GM19324 (cell line): ENCODE results near the gene MRPL30.
"Not testable (repeated sequence)": the region's sequence is repeated elsewhere in the genome, so short reads cannot be mapped to it uniquely, and the experiment has no call there.

ENCODE experiments used
- ATAC-seq: cut with Tn5 transposase; IDR thresholded peaks from one replicate; pipeline ENCODE4 v1.9.1; 2021; ENCODE audit warnings: mild to moderate bottlenecking, moderate library complexity; ENCODE audit not compliant: unreplicated experiment, low FRiP score

Gene MRPL30

DNA sequence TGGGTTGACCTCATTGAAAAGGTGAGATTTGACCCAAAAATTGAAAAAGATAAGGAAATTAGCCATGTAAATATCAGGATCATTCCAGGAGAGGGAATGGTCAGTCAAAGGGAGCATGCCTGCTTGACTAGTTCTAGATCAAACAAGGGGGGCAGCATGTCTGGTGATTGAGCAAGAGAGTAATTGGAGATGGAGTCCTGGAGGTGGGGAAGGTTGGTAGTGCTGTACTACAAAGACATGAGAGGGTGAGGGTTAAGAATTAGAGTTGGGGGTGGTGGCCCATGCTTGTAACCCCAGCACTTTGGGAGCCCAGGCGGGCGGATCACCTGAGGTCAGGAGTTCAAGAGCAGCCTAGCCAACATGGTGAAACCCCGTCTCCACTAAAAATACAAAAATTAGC lies 2.0 kb downstream of the MRPL30 start:
- no peak for ATAC-seq

DNA sequence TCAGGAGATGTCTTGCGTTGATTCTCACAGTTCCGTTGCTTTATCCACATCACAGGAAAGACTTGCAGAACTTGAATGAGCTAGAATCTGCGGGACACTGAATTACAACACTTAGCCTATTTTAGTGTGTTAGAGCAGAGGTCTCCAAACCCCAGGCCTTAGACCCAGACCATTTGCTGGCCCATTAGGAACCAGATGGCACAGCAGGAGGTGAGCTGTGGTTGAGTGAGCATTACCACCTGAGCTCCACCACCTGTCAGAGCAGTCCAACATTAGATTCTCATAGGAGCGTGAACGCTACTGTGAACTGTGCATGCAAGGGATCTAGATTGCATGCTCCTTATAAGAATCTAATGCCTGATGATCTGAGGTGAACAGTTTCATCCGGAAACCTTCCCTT lies 3.8 kb downstream of the MRPL30 start:
- no peak for ATAC-seq

DNA sequence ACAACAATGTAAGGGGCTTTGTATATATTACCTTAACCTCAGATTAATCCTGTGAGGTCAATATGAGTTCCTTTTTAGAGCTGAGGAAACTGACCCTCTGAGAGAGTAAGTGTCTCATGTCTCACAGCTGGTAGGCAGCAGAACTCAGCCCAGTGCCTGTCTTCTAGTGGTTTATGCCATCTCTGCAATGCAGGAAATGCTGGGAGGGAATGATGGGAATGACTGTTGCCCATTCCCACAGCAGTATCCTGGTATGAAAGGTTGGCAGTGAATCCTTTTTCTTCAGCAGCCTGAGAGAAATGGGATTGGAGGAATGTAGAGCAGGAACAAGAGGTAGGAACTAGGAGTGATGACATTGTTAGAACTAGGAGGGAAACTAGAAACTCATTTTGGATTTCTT lies 6.0 kb downstream of the MRPL30 start:
- no peak for ATAC-seq

DNA sequence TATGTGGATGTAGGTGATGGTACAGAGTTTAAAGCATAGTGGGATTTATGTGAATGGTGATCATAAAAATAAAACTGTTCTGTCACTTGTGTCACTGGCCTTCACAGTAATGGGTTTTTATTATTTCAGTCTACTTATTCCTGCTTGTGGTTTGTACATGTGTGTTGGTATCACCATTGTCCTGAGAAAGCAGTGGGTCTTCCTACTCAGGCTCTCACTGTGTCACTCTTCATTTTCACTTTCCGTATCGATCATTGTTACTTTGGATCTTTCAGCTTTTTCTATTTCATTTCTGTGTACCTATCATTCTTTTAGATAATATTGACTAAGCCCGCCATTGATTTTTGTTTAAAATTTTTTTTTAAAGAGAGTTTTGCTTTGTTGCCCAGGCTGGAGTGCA lies 7.4 kb downstream of the MRPL30 start:
- ATAC-seq: no peak

DNA sequence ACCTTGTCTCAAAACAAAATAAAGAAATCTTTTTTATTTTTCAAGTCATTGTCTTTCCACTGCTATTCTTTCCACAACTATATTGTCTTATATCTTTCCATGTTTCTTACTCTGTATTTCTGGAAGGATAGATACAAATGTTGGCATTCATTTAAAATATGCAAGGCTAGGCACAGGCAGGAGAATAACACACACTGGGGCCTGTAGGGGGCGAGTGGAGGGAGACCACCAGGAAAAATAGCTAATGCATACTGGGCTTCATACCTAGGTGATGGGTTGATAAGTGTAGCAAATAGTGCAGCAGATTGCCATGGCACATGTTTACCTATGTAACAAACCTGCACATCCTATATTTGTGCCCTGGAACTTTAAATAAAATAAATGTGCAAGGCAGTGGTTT lies 9.6 kb downstream of the MRPL30 start:
- ATAC-seq: no peak

DNA sequence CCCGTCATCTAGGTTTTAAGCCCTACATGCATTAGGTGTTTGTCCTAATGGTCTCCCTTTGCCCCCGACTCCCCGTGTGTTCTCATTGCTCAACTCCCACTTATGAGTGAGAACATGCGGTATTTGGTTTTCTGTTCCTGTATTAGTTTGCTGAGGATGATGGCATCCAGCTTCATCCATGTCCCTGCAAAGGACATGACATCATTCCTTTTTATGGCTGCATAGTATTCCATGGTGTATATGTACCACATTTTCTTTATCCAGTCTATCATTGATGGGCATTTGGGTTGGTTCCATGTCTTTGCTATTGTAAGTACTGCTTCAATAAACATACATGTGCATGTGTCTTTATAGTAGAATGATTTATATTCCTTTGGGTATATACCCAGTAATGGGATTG lies 11.4 kb downstream of the MRPL30 start:
- not testable (repeated sequence) for ATAC-seq

DNA sequence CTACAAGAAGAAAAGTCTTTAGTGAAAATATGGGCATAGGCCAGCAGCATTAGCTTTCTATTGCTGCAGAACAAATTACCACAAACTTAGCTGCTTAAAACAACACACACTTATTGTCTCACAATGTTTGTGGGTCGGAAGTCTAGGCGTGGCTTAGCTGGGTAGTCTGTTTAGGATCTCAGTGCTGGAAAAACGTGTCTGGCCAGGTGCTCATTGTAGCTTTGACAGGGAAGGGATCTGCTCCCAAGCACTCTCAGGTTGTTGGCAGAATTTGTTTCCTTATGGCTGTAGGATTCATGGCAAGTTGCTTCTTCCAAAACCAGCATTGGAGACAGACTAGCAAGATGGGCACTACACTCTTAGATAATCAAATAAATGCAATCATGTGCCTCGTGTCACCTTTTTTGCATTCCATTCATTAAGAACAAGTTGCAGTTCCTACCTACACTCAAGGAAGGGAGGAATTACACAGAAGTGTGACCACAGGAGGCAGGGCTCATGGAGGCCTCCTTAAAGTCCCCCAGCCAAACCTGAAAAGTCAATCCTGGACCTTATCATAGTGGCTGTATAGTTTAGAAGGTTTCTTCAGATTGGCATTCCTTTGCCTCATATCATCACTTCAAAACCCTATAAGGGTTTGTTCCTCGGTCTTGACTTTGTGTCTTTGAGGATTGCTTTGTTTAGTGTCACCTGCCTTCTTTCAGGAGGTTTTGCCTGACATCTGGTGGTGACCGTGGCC lies 17.3 kb downstream of the MRPL30 start:
- no peak for ATAC-seq

DNA sequence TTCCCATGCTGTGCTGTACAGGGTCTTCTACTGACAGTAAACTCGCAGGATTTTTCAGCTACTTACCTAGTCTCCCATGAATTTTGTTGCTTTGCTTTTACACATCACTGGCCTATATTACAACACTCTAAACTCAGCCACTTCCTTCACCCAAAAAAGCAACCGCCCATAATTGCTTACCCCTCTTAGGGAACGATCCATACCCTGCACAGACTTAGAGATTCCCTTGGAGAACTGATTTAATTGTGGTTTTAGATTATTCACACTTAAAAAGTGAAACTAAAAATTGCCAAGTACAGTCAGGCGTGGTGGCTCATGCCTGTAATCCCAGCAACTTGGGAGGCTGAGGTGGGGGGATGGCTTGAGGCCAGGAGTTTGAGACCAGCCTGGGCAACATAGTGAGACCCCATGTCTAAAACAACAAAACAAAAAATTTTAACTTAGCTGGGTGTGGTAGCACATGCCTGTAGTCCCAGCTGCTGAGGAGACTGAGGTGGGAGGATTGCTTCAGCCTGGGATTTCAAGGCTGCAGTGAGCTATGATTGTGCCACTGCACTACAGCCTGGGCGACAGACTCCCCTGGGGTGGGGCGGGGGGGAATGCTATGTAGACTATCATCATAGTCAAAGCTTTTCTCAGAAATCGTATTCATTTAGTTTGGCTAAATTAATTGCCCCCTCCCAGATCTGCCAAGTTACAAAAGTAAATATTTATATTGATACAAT lies 19.3 kb downstream of the MRPL30 start:
- no peak for ATAC-seq

DNA sequence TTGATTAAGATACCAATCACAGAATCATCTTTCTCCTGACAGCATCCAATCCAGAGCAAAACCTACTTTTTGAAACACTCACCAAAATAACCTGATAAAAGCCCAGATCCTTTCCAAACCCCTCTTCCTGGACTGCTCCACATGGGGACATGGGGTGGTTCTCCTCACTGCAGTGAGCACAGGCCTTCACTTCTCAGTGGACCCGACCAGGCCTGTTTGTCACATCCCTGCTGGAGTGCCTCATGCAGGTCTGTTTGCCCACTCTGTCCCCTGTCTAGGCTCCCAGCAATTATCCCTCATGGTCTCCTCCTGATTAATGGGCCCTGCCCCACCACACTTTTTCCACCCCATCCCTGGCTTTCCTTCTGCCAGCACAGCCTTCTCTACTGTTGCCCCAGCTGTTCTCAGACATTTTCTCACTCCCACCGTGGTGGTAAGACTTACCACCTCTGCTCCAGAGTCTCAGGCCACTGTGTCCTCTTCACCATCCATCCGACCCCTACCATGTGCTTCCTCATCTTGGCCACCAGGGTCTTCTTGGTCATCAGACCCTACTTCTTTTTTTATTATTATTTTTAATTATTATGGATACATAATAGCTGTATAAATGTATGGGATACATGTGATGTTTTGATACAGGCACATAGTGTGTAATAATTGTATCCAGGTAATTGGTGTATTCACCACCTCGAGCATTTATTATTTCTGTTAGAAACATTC lies 21.1 kb downstream of the MRPL30 start:
- no peak for ATAC-seq

DNA sequence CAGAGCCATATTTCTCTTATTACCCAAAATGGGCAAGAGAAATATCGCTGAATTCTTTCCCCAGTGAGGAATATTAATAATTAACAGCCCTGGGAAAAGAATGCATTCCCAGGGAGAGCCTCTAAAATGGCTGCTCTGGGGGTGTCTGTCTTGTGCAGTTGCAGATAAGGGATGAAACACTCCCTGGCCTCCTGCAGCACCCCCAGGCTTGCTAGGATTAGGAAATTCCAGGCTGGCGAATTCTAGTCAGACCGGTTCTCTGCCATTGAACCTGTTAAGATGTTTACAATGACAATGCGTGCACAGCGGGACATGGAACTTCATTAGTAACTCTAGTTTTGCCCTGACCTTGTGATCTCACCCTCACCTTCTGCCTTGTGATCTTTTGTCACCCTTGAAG lies 24.5 kb downstream of the MRPL30 start:
- no peak for ATAC-seq

DNA sequence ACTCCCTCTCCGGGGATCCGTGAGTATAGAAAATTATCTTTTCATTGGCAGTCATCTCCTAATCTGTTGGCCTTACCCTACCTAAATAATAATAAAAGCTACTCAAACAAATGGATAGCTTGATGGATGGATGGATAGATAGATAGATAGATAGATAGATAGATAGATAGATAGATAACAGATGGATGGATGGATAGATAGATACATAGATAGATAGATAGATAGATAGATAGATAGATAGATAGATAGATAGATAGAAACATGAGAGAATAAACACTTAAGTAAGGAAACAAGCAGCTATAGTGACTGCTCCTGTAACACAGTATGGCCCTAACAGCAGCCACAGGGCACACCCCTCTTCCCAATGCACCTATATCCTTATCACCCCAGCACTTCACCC lies 35.1 kb downstream of the MRPL30 start:
- ATAC-seq: no peak

DNA sequence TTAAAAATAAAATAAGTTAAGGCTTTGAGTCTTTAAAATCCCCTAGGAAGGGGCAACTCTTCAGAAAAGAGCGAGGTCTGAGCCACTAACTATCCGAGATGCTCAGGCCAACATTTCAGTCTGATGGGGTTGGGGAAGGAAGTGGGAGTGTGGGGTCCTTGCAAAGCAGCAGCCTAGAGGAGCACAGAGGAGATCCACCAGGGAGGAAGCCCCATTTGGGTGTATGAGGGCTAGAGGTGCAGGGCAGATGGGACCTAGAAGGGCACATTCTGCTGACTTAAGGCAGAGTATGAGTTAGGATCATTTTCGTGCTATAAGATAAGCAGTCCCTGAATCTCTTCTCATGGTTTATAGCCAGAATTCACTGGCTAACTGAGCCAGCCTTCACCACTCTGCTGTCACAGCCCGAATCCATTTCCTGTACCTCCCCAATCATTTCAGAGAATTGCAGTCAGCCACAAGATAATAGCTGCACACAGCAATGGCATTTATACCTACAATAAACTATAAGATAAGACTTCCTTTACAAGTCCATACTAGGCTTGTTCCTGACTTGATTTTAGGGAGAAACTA lies 37.0 kb downstream of the MRPL30 start:
- no peak for ATAC-seq

DNA sequence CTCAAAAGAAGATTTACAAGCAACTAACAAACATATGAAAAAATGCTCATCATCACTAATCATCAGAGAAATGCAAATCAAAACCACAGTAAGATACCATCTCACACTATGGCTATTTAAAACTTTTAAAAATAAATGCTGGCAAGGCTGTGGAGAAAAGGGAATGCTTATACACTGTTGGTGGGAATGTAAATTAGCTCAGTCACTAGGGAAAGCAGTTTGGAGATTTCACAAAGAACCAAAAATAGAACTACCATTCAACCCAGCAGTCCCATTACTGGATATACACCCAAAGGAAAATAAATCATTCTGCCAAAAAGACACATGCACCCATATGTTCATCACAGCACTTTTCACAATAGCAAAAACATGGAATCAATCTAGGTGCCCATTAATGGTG lies 52.2 kb downstream of the MRPL30 start:
- ATAC-seq: not testable (repeated sequence)

DNA sequence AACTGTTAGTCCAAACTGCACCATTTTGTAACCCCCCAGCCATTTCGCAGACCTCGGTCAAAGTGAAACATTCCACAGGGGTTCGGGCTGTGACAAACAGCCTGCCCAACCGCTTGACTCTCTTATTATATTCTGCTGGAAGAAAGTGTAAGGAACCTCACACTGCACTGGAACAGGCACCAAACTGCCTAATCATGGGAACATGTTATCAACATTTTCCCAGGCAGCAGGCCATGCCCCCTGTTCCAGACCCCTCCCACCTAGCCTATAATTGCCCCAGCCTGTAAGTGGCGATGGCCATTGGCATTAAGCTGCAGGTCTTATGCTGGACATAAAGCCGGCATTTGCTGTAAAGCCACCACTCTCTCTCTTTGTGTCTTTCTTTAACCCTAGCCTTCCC lies 57.6 kb downstream of the MRPL30 start:
- ATAC-seq: no peak

DNA sequence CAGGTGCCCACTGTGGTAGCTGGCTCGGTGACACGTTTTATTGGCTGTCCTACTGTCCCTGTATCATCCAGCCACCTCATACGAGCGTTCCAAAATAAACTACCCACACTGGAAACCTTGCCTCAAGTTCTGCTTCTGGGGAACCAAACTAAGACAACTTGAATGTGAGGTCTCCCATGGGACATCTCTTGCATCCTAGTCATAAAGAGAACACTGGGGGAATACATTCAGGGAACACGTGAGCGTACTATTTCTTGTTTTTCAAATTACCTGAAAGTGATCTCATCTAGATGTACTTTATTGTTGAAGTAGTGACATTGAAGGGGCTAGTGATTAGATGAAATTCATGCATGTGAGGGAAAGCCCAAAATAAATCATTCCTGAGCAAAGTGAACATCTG lies 59.4 kb downstream of the MRPL30 start:
- no peak for ATAC-seq

DNA sequence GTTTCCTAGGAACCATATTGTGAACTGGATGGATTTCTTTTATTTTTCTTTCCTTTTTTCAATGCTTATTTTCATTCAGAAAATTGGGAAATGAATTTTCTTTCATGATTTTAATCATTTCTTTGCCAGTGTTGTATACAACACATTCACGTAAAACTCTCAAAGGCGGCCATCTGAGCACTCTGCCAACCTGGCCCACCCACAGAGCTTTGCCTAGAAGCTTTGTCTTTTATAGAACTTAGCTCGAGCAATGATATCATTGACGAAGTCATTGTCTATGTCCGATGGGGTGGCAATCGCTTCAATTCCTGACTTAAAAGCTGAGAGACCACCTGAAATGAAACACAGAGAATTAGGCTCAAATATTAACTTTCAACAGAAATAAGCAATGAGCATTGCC lies 61.2 kb downstream of the MRPL30 start:
- no peak for ATAC-seq
